NT2/D1 (cell line): ENCODE results near the gene BAG3.

ENCODE experiments used
- DNase-seq: peaks from one replicate; pipeline ENCODE4 v3.0.0-alpha.2; 2011; ENCODE audit warnings: low read depth, low spot score
- H3K27me3 ChIP-seq: 2 replicates; pipeline ENCODE4 v1.6.0; 2011; ENCODE audit warnings: mild to moderate bottlenecking; ENCODE audit not compliant: insufficient read length, insufficient read depth
- H3K36me3 ChIP-seq: 2 replicates; pipeline ENCODE4 v1.6.1; 2011; ENCODE audit warnings: mild to moderate bottlenecking, low read length, mixed read lengths; ENCODE audit not compliant: insufficient read depth, insufficient read length
- H3K4me1 ChIP-seq: 2 replicates; pipeline ENCODE4 v1.5.1; 2011; ENCODE audit not compliant: insufficient read depth, insufficient read length
- H3K4me3 ChIP-seq: 2 replicates; pipeline ENCODE4 v1.5.1; 2011; ENCODE audit warnings: low read depth; ENCODE audit not compliant: insufficient read length
- H3K9ac ChIP-seq: 2 replicates; pipeline ENCODE4 v1.6.0; 2011; ENCODE audit warnings: low read depth; ENCODE audit not compliant: insufficient read length
- H3K9me3 ChIP-seq: 2 replicates; pipeline ENCODE4 v1.5.1; 2011; ENCODE audit warnings: mild to moderate bottlenecking, low read length; ENCODE audit not compliant: insufficient read depth
- SUZ12 ChIP-seq: IDR thresholded peaks from 2 replicates; pipeline ENCODE4 v1.6.1; 2011; ENCODE audit not compliant: insufficient read length, insufficient read depth; ENCODE audit errors: extremely low read depth
- YY1 ChIP-seq: IDR thresholded peaks from 2 replicates; pipeline ENCODE4 v1.6.1; 2011; ENCODE audit not compliant: insufficient read length, insufficient read depth
- ZNF274 ChIP-seq: IDR thresholded peaks from 2 replicates; pipeline ENCODE4 v1.6.1; 2011; ENCODE audit warnings: mild to moderate bottlenecking, low read depth, low read length

The BAG3 gene

GRCh38 chr10:119686465-119687191 is 35.4 kb downstream of the BAG3 start:
- Histone ChIP-seq H3K9ac (peak overlapping the region; percentile 79), H3K4me1 (no peaks in the 10 kb centered on the region), H3K36me3 (no peaks in the 10 kb centered on the region), H3K27me3 (no peaks in the 10 kb centered on the region), H3K4me3 (peak overlapping the region; percentile 49), H3K9me3 (no peaks in the 10 kb centered on the region)
- peak; percentile 47 for DNase-seq
- TF ChIP-seq SUZ12 (no peak), YY1 (no peak), ZNF274 (no peak)

GRCh38 chr10:119687192-119688032 is 36.2 kb downstream of the BAG3 start:
- DNase-seq: peak; percentile 97
- H3K27me3 ChIP-seq: no peaks in the 10 kb centered on the region
- TF ChIP-seq ZNF274 (no peak), YY1 (no peak), SUZ12 (no peak)
- peak overlapping the region; percentile 79 for H3K9ac ChIP-seq
- no peaks in the 10 kb centered on the region for H3K36me3 ChIP-seq
- H3K4me1 ChIP-seq: no peaks in the 10 kb centered on the region
- H3K9me3 ChIP-seq: no peaks in the 10 kb centered on the region
- H3K4me3 ChIP-seq: peak overlapping the region; percentile 49

GRCh38 chr10:119688033-119688508 is 36.9 kb downstream of the BAG3 start:
- peak; percentile 22 for DNase-seq
- Histone ChIP-seq H3K9ac (no peak overlapping the region), H3K27me3 (no peaks in the 10 kb centered on the region), H3K4me1 (no peaks in the 10 kb centered on the region), H3K4me3 (no peak overlapping the region), H3K9me3 (no peaks in the 10 kb centered on the region), H3K36me3 (no peaks in the 10 kb centered on the region)
- no peak for TF ChIP-seq ZNF274
- TF ChIP-seq YY1: no peak
- no peak for TF ChIP-seq SUZ12

GRCh38 chr10:119689016-119689580 is 37.9 kb downstream of the BAG3 start:
- no peak for DNase-seq
- H3K9me3 ChIP-seq: no peaks in the 10 kb centered on the region
- no peaks in the 10 kb centered on the region for H3K4me1 ChIP-seq
- no peaks in the 10 kb centered on the region for H3K27me3 ChIP-seq
- no peaks in the 10 kb centered on the region for H3K36me3 ChIP-seq
- H3K9ac ChIP-seq: no peak overlapping the region
- TF ChIP-seq SUZ12 (no peak), YY1 (no peak), ZNF274 (no peak)
- no peak overlapping the region for H3K4me3 ChIP-seq

- TF ChIP-seq SUZ12: no peak
- TF ChIP-seq YY1: no peak
- no peak for TF ChIP-seq ZNF274
- Histone ChIP-seq H3K9me3 (peaks cover 4% of the 10 kb centered on the region; the same call in 1 of the 2 replicates), H3K27me3 (no peaks in the 10 kb centered on the region), H3K36me3 (no peaks in the 10 kb centered on the region), H3K9ac (no peak overlapping the region), H3K4me3 (no peak overlapping the region), H3K4me1 (no peaks in the 10 kb centered on the region)
- no peak for DNase-seq
These were observed 40.5 kb downstream of the BAG3 start for GRCh38 chr10:119691726-119692125.

- DNase-seq: no peak
- no peaks in the 10 kb centered on the region for H3K4me1 ChIP-seq
These were observed 42.2 kb downstream of the BAG3 start for GRCh38 chr10:119693262-119693957.

More at GRCh38 chr10:119693262-119693957, 42.2 kb downstream of the BAG3 start:
- H3K4me3 ChIP-seq: no peak overlapping the region
- TF ChIP-seq YY1: no peak
- TF ChIP-seq ZNF274: no peak
- no peak for TF ChIP-seq SUZ12
- H3K27me3 ChIP-seq: no peaks in the 10 kb centered on the region
- no peaks in the 10 kb centered on the region for H3K36me3 ChIP-seq
- H3K9ac ChIP-seq: no peak overlapping the region
- peaks cover 4% of the 10 kb centered on the region; the same call in 1 of the 2 replicates for H3K9me3 ChIP-seq
